HUES6 (cell line): Measurements from ENCODE around the gene FAM83E.
A peak's percentile ranks its signal among the peaks of the same experiment; 100 is the strongest.
"Not testable (repeated sequence)": the region's sequence is repeated elsewhere in the genome, so short reads cannot be mapped to it uniquely, and the experiment has no call there.

Experiments
- H3K27ac ChIP-seq: 2 replicates; pipeline ENCODE4 v1.7.0; 2013; ENCODE audit warnings: low read depth, mild to moderate bottlenecking, low read length, inconsistent platforms
- H3K27me3 ChIP-seq: 2 replicates; pipeline ENCODE4 v1.6.1; 2013; ENCODE audit warnings: low read length; ENCODE audit not compliant: control insufficient read depth, insufficient read depth
- H3K36me3 ChIP-seq: 2 replicates; pipeline ENCODE4 v1.6.1; 2013; ENCODE audit warnings: low read length; ENCODE audit not compliant: control insufficient read depth, insufficient read depth
- H3K4me1 ChIP-seq: 2 replicates; pipeline ENCODE4 v1.6.1; 2013; ENCODE audit warnings: low read length; ENCODE audit not compliant: control insufficient read depth, insufficient read depth
- H3K4me3 ChIP-seq: 2 replicates; pipeline ENCODE4 v1.5.1; 2013; ENCODE audit warnings: low read depth, low read length
- H3K9ac ChIP-seq: one replicate; pipeline ENCODE4 v1.6.1; 2013; ENCODE audit warnings: mild to moderate bottlenecking, low read length
- H3K9me3 ChIP-seq: 2 replicates; pipeline ENCODE4 v1.6.1; 2013; ENCODE audit warnings: low read depth, low read length; ENCODE audit not compliant: control insufficient read depth, insufficient read depth

The FAM83E gene

DNA sequence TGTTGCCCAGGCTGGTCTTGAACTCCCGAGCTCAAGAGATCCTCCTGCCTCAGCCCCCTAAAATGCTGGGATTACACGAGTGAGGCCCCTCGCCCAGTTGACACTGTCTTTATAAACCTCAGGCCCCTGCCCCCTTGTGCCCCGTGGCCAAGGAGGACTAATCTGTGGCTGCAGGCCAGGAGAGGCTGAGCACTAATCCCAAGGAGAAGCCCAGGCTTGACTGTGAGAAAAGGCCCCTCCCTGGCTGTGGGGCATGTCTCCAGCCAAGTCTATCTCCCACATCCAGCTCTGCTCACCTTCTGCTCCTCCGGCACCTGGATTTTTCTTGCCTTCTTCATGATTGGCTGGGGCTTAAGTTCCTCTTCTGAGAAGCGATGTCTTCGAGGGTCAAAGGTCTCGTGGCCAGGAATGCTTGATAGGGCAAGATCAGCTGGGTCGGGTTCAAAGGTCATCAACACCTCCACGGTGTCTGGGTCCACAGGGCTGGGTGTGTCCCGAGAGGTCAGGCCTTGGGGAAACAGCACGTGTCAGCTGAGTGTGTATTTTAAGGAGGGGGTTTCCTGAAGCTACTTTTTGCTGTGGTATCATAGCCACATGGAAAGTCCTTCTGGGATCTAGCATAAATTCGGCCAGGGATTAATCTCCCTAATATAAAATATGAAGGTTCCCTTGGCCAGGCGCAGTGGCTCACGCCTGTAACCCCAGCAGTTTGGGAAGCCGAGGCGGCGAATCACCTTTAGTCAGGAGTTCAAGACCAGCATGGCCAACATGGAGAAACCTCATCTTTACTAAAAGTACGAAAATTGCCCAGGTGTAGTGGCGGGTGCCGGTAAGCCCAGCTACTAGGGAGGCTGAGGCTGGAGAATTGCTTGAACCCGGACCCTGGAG is 18.5 kb upstream of the FAM83E start:
- Histone ChIP-seq H3K27ac (no peak overlapping the region), H3K4me1 (peaks cover 47% of the 10 kb centered on the region), H3K36me3 (no peaks in the 10 kb centered on the region), H3K27me3 (peaks cover 17% of the 10 kb centered on the region), H3K4me3 (peak overlapping the region; percentile 34; the same call in 1 of the 2 replicates), H3K9ac (no peak overlapping the region), H3K9me3 (no peaks in the 10 kb centered on the region)

DNA sequence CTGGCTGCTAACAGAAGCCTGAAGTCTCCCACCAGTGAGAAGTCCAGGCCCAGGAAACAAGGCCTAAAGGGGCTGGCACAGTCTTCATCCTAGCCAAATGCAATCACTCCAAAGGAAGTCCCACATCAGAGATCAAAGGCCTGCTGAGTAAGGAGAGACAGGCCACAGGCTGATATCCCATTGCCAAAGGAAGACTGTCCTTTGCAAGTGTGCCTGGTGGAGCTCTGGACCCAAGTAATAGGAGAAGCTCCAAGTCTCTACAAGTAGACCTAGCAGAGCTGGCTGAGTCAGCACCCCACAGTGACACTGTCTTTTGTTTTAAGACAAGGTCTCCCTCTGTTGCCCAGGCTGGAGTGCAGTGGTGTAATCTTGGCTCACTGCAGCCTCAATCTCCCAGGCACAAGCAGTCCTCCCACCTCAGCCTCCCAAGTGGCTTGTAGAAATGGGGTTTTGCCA is 17.8 kb upstream of the FAM83E start:
- Histone ChIP-seq H3K4me3 (no peak overlapping the region), H3K9me3 (no peaks in the 10 kb centered on the region), H3K4me1 (peaks cover 44% of the 10 kb centered on the region), H3K36me3 (no peaks in the 10 kb centered on the region), H3K9ac (no peak overlapping the region), H3K27ac (no peak overlapping the region), H3K27me3 (peaks cover 17% of the 10 kb centered on the region)

DNA sequence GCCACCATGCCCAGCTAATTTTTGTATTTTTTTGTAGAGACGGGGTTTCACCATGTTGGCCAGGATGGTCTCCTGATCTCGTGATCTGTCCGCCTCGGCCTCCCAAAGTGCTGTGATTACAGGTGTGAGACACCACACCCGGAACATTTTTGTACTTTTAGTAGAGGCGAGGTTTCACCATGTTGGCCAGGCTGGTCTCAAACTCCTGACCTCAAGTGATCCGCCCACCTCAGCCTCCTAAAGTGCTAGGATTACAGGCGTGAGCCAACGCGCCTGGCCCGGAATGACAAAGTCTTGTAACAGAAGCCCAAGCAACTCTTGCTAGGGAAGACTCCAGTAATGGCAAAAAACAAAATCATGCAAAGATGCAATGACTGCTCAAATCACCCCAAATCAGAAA is 17.4 kb upstream of the FAM83E start:
- not testable (repeated sequence) for H3K4me3 ChIP-seq, H3K27ac ChIP-seq, H3K9me3 ChIP-seq, H3K36me3 ChIP-seq, H3K9ac ChIP-seq
- Histone ChIP-seq H3K27me3 (peaks cover 17% of the 10 kb centered on the region), H3K4me1 (peaks cover 43% of the 10 kb centered on the region)

DNA sequence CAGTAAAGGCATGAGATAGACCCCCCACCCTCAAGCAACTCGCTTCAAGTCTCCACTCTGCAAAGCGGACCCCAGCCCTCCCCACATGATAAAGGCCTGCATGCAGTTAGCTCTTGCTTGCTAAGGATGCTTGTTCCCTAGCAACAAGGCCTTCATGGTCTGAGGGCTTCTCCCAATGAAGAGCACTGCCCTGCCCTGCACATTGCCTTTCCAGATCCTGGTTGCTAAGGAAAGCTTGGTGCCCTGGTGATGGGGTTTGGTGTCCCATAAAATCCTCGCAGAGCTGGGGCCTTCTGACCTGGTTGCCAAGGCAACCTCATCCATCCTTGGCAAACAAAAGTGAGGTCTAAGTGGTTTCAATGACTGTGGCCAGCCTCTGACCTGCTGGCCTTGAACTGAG is 16.3 kb upstream of the FAM83E start:
- peak overlapping the region; percentile 49 for H3K27ac ChIP-seq
- no peaks in the 10 kb centered on the region for H3K36me3 ChIP-seq
- peak overlapping the region; percentile 62 for H3K4me3 ChIP-seq
- peak overlapping the region; percentile 54 for H3K9ac ChIP-seq
- no peaks in the 10 kb centered on the region for H3K9me3 ChIP-seq
- H3K27me3 ChIP-seq = peaks cover 8% of the 10 kb centered on the region
- H3K4me1 ChIP-seq = peaks cover 39% of the 10 kb centered on the region

DNA sequence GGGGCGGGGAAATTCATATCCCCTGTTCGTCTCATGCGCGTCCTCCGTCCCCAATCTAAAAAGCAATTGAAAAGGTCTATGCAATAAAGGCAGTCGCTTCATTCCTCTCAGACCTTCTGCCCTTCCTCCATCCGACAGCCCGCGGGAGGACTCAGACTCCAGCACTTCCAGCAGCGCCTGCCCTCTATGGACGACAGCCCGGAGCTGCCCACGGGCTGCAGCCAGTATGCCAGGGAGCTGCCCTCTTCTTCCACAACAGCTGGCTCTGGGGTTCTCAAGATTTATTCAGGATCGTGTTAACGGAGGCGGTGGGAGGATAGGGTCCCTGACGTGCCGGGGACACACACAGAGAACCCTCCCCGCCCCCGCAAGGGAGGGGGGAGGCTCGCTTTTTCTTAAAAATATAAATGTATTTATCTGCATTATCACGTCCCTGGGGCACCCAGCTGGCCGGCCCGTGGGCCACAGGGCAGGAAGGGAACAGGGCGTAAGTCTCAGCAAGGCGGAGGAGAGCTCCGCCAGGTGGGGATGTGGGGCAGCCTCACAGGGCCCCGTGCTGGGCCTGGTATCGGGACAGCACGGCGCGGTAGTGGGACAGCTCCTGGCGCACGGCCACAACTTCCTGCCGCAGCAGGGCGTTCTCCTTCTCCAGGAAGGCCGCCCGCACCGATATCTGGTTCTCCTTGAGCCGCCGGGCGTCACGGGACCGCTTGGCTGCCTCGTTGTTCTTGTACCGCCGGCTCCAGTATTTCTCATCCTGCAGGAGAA is 15.6 kb upstream of the FAM83E start:
- Histone ChIP-seq H3K36me3 (no peaks in the 10 kb centered on the region), H3K4me3 (peak overlapping the region; percentile 62), H3K4me1 (peaks cover 36% of the 10 kb centered on the region), H3K9me3 (no peaks in the 10 kb centered on the region), H3K27ac (peak overlapping the region; percentile 49), H3K27me3 (peaks cover under 1% of the 10 kb centered on the region; the same call in 1 of the 2 replicates), H3K9ac (peak overlapping the region; percentile 54)

DNA sequence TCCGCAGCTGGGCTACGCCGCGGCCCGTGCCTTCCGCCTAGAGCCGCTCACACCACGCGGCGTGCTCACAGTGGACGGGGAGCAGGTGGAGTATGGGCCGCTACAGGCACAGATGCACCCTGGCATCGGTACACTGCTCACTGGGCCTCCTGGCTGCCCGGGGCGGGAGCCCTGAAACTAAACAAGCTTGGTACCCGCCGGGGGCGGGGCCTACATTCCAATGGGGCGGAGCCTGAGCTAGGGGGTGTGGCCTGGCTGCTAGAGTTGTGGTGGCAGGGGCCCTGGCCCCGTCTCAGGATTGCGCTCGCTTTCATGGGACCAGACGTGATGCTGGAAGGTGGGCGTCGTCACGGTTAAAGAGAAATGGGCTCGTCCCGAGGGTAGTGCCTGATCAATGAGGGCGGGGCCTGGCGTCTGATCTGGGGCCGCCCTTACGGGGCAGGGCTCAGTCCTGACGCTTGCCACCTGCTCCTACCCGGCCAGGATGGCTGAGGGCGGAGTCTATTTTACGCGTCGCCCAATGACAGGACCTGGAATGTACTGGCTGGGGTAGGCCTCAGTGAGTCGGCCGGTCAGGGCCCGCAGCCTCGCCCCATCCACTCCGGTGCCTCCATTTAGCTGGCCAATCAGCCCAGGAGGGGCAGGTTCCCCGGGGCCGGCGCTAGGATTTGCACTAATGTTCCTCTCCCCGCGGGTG is 14.9 kb upstream of the FAM83E start:
- Histone ChIP-seq H3K9ac (peak overlapping the region; percentile 54), H3K4me3 (peak overlapping the region; percentile 62), H3K9me3 (no peaks in the 10 kb centered on the region), H3K27me3 (no peaks in the 10 kb centered on the region), H3K27ac (peak overlapping the region; percentile 49; the same call in 1 of the 2 replicates), H3K36me3 (no peaks in the 10 kb centered on the region), H3K4me1 (peaks cover 37% of the 10 kb centered on the region)

DNA sequence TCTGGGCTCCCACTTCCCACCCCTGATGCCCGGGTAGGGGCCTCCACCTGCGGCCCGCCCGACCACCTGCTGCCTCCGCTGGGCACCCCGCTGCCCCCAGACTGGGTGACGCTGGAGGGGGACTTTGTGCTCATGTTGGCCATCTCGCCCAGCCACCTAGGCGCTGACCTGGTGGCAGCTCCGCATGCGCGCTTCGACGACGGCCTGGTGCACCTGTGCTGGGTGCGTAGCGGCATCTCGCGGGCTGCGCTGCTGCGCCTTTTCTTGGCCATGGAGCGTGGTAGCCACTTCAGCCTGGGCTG is 14.4 kb upstream of the FAM83E start:
- peaks cover 34% of the 10 kb centered on the region for H3K4me1 ChIP-seq
- no peaks in the 10 kb centered on the region for H3K9me3 ChIP-seq
- no peaks in the 10 kb centered on the region for H3K27me3 ChIP-seq
- H3K36me3 ChIP-seq = no peaks in the 10 kb centered on the region
- peak overlapping the region; percentile 62 for H3K4me3 ChIP-seq
- H3K27ac ChIP-seq = no peak overlapping the region
- H3K9ac ChIP-seq = no peak overlapping the region

DNA sequence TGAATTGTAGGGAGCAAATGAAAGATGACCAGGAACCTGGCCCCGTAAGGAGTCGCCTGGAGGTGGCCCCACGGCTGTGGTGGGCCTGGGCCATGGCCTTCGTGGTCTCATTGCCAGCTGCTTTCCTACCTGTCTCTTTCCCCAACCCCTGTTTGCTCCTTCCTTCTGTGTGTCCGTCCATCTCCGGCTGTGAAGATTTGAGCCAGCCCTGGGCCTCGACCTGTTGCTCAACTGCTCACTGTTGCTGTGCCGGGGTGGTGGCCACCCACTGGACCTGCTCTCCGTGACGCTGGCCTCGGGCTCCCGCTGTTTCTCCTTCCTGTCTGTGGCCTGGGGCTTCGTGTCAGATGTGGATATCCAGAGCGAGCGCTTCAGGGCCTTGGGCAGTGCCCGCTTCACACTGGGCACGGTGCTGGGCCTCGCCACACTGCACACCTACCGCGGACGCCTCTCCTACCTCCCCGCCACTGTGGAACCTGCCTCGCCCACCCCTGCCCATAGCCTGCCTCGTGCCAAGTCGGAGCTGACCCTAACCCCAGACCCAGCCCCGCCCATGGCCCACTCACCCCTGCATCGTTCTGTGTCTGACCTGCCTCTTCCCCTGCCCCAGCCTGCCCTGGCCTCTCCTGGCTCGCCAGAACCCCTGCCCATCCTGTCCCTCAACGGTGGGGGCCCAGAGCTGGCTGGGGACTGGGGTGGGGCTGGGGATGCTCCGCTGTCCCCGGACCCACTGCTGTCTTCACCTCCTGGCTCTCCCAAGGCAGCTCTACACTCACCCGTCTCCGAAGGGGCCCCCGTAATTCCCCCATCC is 13.8 kb upstream of the FAM83E start:
- Histone ChIP-seq H3K4me1 (peaks cover 30% of the 10 kb centered on the region), H3K27me3 (no peaks in the 10 kb centered on the region), H3K27ac (no peak overlapping the region), H3K36me3 (no peaks in the 10 kb centered on the region), H3K9me3 (no peaks in the 10 kb centered on the region), H3K4me3 (no peak overlapping the region), H3K9ac (no peak overlapping the region)

DNA sequence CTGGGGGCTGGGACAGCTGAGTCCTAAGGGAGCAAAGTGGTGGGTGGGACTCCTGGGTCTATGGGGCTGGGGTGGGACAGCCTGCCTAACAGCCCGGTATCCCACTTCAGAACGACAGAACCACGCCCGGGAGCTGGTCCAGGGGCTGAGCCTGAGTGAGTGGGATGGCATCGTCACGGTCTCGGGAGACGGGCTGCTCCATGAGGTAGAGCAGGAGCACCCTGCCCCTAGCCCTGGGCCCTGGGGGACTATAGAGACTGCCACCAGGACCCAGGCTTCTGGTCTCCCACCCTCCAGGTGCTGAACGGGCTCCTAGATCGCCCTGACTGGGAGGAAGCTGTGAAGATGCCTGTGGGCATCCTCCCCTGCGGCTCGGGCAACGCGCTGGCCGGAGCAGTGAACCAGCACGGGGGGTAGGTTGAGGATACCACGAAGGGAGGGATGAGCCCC is 13.0 kb upstream of the FAM83E start:
- Histone ChIP-seq H3K4me1 (peaks cover 28% of the 10 kb centered on the region), H3K27ac (no peak overlapping the region), H3K4me3 (no peak overlapping the region), H3K9ac (no peak overlapping the region), H3K27me3 (no peaks in the 10 kb centered on the region), H3K9me3 (no peaks in the 10 kb centered on the region), H3K36me3 (no peaks in the 10 kb centered on the region)

DNA sequence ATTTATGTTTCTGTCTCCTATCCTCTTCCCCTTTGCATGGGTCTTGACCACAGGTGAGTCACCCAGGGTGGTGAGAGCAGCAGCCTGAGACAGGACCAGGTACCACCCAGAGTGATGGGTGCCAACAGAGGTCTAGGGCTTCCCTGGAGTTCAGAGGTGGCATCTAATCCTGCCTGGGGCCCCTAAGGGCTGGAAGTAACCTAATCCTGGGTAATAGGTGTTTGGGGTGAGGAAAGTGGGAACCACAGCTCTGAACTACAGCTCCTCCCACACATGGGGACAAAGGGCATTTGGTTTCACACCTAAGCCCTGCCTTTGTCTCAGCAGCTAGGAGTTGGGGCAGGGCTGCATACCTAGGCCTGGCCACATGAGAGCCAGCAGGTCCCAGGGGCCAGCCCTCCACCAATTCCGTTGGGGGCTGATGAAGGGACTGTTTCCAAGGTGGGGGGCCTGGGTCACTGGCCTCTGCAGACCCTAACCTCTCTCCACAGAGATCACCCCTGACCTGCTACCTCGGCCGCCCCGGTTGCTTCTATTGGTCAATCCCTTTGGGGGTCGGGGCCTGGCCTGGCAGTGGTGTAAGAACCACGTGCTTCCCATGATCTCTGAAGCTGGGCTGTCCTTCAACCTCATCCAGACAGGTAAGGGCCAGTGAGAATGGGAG is 12.5 kb upstream of the FAM83E start:
- no peaks in the 10 kb centered on the region for H3K36me3 ChIP-seq
- peaks cover 23% of the 10 kb centered on the region for H3K4me1 ChIP-seq
- H3K27me3 ChIP-seq = no peaks in the 10 kb centered on the region
- H3K9me3 ChIP-seq = no peaks in the 10 kb centered on the region
- H3K27ac ChIP-seq = no peak overlapping the region
- H3K9ac ChIP-seq = no peak overlapping the region
- no peak overlapping the region for H3K4me3 ChIP-seq
